Eye (tissue), 1 donor: Measurements from ENCODE around the gene FAM136A.
"Not testable (repeated sequence)": the region's sequence is repeated elsewhere in the genome, so short reads cannot be mapped to it uniquely, and the experiment has no call there.

Experiments
- DNase-seq: peaks from one replicate; pipeline ENCODE4 v3.0.0-alpha.2; 2015

Gene FAM136A

GRCh38 chr2:70283500-70284191 lies 18.2 kb downstream of the FAM136A start:
- no peak for DNase-seq

- DNase-seq: no peak
These were observed 19.4 kb downstream of the FAM136A start for GRCh38 chr2:70282439-70282838.

GRCh38 chr2:70280242-70280798 lies 21.5 kb downstream of the FAM136A start:
- no peak for DNase-seq

GRCh38 chr2:70270323-70270722 lies 31.5 kb downstream of the FAM136A start:
- DNase-seq: no peak

GRCh38 chr2:70269422-70270302 lies 32.2 kb downstream of the FAM136A start:
- not testable (repeated sequence) for DNase-seq

GRCh38 chr2:70266925-70267324 lies 34.9 kb downstream of the FAM136A start:
- DNase-seq: not testable (repeated sequence)

GRCh38 chr2:70261501-70261900 lies 40.4 kb downstream of the FAM136A start:
- no peak for DNase-seq

- no peak for DNase-seq
These were observed 43.4 kb downstream of the FAM136A start for GRCh38 chr2:70258532-70258875.

- no peak for DNase-seq
These were observed 46.1 kb downstream of the FAM136A start for GRCh38 chr2:70255637-70256314.

- no peak for DNase-seq
These were observed 51.4 kb downstream of the FAM136A start for GRCh38 chr2:70250434-70250833.

- DNase-seq: peak; percentile 100
These were observed 53.6 kb downstream of the FAM136A start, which contains the start of gene TIA1 for GRCh38 chr2:70248181-70248847. Gene TIA1, minus strand, starts transcription at chr2:70248628. Its CDS starts 198 bp downstream, at chr2:70248430.

- DNase-seq: peak; percentile 81
These were observed 54.3 kb downstream of the FAM136A start for GRCh38 chr2:70247364-70248180.
